ENCODE measurements around the gene RNF213.

DNA sequence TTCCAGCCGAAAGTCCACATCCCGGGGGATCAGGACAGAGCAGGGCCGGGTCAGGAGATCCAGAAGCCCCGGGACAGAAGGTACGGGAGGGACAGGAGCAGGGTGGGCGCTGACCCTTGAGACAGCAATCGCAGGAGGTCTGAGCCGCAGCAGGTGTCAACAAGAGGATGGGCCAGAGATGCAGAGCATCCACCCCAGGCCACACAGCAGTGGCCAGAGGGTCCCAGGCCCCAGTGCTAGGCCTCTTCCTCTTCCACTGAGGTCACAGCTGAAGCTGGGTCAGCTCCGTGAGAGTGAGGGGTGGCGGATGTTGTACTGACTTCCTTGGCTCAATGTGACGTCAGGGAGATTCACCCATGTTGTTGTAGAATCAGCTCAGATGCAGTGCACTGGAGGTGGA, 8.7 kb upstream of the RNF213 start:
- TF ChIP-seq CBX3 (IDR thresholded peaks at IDR 0.05; ENCODE audit: low read depth) (no peak), ELF1 (IDR thresholded peaks at IDR 0.05; ENCODE audit: borderline replicate concordance, low read depth) (no peak), SP1 (IDR thresholded peaks at IDR 0.05; ENCODE audit: low read depth) (no peak), EZH2 (IDR thresholded peaks at IDR 0.05) (no peak)
- TF ChIP-seq, protein P1, sequence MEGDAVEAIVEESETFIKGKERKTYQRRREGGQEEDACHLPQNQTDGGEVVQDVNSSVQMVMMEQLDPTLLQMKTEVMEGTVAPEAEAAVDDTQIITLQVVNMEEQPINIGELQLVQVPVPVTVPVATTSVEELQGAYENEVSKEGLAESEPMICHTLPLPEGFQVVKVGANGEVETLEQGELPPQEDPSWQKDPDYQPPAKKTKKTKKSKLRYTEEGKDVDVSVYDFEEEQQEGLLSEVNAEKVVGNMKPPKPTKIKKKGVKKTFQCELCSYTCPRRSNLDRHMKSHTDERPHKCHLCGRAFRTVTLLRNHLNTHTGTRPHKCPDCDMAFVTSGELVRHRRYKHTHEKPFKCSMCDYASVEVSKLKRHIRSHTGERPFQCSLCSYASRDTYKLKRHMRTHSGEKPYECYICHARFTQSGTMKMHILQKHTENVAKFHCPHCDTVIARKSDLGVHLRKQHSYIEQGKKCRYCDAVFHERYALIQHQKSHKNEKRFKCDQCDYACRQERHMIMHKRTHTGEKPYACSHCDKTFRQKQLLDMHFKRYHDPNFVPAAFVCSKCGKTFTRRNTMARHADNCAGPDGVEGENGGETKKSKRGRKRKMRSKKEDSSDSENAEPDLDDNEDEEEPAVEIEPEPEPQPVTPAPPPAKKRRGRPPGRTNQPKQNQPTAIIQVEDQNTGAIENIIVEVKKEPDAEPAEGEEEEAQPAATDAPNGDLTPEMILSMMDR (IDR thresholded peaks at IDR 0.05 in 2 of 3, conservative IDR thresholded peaks at IDR 0.05 in 1 of 3; ENCODE audit: borderline replicate concordance in 1 of 3, insufficient read depth in 1 of 3, low read depth in 2 of 3, low read length in 2 of 3), result no peak
- TF ChIP-seq, protein P2, sequence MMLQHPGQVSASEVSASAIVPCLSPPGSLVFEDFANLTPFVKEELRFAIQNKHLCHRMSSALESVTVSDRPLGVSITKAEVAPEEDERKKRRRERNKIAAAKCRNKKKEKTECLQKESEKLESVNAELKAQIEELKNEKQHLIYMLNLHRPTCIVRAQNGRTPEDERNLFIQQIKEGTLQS (IDR thresholded peaks at IDR 0.05), result no peak
